GM04504 (cell line): ENCODE measurements around the gene MSRB1.

Experiments
- DNase-seq: peaks from one replicate; pipeline ENCODE4 v3.0.0-alpha.2; 2012; ENCODE audit warnings: low read depth

Gene MSRB1

GRCh38 chr16:1942810-1943726, at the start of gene MSRB1:
TSS of gene MSRB1 (minus strand) at chr16:1943199. CDS start at chr16:1943156, 43 bp downstream.
- peak; percentile 96 for DNase-seq

- DNase-seq = no peak
Observed at GRCh38 chr16:1991948-1992703, 49.1 kb upstream of the MSRB1 start.

- no peak for DNase-seq
Observed at GRCh38 chr16:1991588-1991947, 48.6 kb upstream of the MSRB1 start.

- DNase-seq = no peak
Observed at GRCh38 chr16:1991135-1991551, 48.1 kb upstream of the MSRB1 start.

- no peak for DNase-seq
Observed at GRCh38 chr16:1990351-1991134, 47.5 kb upstream of the MSRB1 start.

GRCh38 chr16:1990101-1990350, 47.0 kb upstream of the MSRB1 start:
- no peak for DNase-seq

- DNase-seq = no peak
Observed at GRCh38 chr16:1989209-1990100, 46.5 kb upstream of the MSRB1 start, which contains the start of gene SYNGR3. TSS of gene SYNGR3 (plus strand) at chr16:1989970. CDS start at chr16:1990103, 133 bp downstream.

- no peak for DNase-seq
Observed at GRCh38 chr16:1987198-1987597, 44.2 kb upstream of the MSRB1 start.

- no peak for DNase-seq
Observed at GRCh38 chr16:1985466-1986150, 42.6 kb upstream of the MSRB1 start.

- no peak for DNase-seq
Observed at GRCh38 chr16:1984347-1985225, 41.6 kb upstream of the MSRB1 start.

- DNase-seq = peak; percentile 85
Observed at GRCh38 chr16:1983544-1984346, 40.7 kb upstream of the MSRB1 start, which contains the start of gene GFER. TSS of gene GFER (plus strand) at chr16:1984193. CDS start at chr16:1984219, 26 bp downstream.

- DNase-seq = no peak
Observed at GRCh38 chr16:1982991-1983543, 40.1 kb upstream of the MSRB1 start.

GRCh38 chr16:1982013-1982433, 39.0 kb upstream of the MSRB1 start:
- no peak for DNase-seq

GRCh38 chr16:1981398-1981836, 38.4 kb upstream of the MSRB1 start, which contains the start of gene NOXO1:
TSS of gene NOXO1 (minus strand) at chr16:1981469. CDS start at chr16:1981179, 290 bp downstream.
- no peak for DNase-seq

GRCh38 chr16:1980770-1981087, 37.7 kb upstream of the MSRB1 start:
- DNase-seq = no peak

- no peak for DNase-seq
Observed at GRCh38 chr16:1980030-1980769, 37.2 kb upstream of the MSRB1 start.

- no peak for DNase-seq
Observed at GRCh38 chr16:1979271-1980029, 36.5 kb upstream of the MSRB1 start.
